GM21447 (cell line): ENCODE data around the gene SUCO.
"Not testable (repeated sequence)": the region's sequence is repeated elsewhere in the genome, so short reads cannot be mapped to it uniquely, and the experiment has no call there.

Experiments
- ATAC-seq: cut with Tn5 transposase; IDR thresholded peaks from one replicate; pipeline ENCODE4 v1.9.1; 2021; ENCODE audit not compliant: unreplicated experiment

Gene SUCO

GRCh38 chr1:172605641-172606040, 72.7 kb downstream of the SUCO start:
- no peak for ATAC-seq

DNA sequence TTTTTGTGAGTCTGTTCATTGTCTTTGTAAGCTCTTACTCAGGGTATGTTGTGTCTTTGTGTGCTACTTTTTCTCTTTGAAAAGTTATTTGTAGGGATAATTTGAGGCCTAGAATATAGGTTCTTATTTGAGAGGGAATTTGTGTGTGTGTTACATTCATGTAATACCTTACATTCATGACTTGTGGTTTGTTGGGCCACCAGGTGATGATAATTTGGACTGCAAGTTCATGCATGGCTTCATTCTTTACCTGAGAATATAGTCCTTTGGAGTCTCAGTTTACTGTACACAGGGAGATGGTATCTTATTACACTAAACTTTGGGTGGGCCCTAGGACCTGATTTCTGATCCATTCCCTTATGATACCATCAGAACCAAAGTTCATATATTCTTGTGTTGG, 74.2 kb downstream of the SUCO start:
- no peak for ATAC-seq

DNA sequence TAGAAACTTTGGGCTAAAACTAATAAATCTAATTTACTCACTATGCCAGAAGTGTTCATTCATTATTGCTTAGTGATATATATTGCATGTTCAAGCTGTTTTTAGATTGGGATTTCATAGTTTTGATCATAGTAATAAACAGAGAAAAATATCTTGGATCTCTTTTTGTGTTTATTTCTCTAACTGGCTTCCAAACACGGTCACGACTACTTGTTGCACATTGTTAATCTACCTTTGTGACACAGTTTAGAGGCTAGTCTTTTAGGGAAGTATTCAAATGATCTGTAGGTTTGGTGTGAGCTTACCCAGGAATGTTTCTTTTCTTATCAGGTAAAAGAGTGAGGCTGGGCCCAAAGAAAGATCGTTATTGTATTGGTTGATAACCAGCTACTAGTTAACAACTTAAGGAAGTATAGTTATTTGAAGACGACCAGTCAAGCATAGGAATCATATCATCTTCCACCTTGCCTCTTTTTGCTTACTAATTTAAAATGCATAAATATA, 75.2 kb downstream of the SUCO start:
- no peak for ATAC-seq

- no peak for ATAC-seq
These were observed 76.6 kb downstream of the SUCO start for GRCh38 chr1:172609528-172609927.

DNA sequence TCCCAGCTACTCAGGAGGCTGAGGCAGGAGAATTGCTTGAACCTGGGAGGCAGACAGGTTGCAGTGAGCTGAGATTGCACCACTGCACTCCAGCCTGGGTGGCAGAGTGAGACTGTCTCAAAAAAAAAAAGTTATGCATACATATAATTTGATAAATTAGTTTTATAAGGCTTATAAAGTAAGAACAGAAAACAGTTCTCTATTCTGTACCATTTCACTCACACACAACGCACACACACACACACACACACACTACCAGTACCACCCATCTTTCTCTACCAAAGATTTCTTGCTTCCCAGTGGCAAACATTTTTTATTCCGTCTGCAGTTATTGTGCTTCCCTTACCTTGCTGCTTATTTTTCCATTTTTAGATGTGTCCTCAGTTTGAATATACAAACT, 79.5 kb downstream of the SUCO start:
- no peak for ATAC-seq

DNA sequence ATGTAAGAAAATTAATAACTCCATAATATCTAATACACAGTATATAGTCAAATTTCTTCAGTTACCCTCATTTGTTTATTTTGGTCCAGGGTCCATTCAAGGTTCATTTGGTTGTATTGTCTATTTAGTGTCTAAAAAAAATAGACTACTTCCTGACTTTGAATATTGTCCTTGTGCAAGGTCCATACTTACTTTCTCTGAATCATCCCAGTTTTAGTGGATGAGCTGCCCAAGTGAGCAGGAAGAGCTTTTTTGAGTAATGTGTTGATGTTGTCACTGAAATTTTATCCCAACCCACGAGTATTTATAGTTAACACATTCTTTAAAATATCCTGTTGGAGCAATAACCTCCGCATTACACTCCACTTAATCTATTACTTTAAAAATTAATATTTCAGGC, 80.3 kb downstream of the SUCO start:
- no peak for ATAC-seq

DNA sequence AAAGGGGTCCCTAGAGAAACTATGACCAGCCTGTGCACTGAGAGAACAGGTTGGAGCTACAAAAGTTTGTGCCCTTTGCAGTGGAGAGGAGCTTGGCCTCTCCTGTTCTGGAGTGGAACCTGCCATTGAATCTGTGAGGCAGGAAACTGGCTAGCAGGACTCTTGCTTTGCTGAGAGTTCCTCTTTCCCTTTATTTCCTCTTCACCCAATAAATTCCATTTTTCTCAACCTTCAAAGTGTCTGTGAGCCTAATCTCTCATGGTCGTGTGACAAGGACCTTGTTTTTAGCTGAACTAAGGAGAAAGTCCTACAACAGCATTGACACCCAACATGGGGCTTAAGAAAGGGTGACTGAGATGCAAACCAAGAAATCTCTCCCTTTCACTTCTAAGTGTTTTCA, 83.2 kb downstream of the SUCO start:
- ATAC-seq = no peak

DNA sequence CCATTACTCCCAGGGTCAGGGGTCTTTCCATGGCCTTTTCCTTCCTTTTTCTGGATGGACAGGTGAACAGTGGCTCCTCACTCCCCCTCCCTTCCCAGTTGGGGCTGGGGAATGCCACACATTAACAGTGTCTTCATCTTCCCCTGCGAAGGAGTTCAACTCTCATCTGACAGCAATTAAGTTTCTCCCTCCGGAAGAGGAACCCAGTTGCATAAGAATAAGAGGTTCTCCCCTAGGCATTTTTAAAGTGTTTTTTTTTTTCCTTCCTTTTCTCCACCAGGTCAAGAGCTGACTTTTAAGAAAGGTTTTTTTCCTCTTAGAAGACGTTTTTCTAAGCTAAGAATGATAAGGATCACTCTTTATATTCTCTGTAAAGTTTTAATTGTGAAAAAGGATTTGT, 83.7 kb downstream of the SUCO start:
- ATAC-seq = no peak

DNA sequence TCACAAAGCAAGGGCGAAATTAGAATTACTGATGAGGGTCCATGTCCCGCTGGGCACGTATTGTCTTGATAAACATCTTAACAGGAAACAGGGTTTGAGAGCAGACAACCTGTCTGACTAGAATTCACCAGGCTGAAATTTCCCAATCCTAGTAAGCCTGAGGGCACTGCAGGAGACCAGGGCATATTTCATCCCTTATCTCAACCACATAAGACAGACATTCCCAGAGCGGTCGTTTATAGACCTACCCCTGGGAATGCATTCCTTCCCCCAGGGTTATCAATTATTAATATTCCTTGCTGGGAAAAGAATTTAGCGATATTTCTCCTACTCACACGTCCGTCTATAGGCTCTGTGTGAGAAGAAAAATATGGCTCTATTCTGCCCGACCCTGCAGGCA, 87.7 kb downstream of the SUCO start:
- ATAC-seq = not testable (repeated sequence)

DNA sequence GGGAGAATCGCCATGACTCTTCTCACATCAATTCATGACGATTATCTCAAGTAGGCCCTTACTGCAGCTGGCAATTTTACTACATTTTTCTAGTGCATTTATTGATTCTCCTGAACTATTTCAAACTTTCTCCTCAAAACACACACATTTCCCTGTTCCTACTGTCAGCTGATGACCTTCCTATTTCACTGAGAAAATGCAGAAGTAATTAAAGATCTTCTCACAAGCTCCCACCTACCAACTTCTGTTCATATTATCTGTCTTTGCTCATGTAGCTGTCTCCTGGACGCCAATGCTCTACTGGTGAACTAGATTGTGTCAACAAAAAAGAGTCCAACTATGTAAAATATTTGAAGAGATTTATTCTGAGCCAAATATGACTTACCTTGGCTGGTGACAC, 89.6 kb downstream of the SUCO start:
- no peak for ATAC-seq

DNA sequence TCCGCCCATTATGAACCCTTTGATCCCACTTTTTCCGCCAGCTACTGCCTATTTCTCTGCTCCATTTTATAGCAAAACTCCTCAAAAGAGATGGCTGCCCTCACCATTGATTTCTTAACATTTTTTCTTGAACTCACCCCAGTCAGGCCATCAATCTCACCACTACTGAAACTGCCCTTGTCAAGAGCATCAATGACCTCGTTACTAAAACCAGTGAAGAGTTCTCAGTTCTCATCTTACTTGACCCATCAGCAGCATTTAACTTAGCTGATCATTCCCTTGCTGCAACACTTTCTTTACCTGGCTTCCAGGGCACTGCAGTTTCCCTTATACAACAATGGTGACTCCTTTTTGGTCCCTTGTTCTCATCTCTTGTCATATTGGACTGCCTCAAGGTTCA, 90.8 kb downstream of the SUCO start:
- ATAC-seq = no peak

DNA sequence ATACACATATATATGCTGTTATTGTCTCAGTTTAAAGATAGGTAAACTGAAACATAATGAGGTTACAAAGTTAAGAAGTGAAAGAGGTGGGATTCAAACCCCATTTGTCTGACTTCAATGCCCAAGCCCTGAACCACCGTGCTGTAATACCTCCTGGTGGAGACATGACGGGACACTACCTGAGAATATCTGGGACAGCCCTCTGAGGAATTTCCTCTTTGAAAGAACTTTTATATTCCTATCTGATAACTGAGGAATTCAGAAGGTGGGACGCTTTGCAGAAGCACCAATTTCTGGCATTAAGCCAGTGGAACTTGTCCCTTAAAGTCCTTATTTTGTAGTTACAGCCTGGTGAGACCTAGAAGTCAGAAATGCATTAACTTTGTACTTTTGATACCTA, 93.9 kb downstream of the SUCO start:
- ATAC-seq = no peak

DNA sequence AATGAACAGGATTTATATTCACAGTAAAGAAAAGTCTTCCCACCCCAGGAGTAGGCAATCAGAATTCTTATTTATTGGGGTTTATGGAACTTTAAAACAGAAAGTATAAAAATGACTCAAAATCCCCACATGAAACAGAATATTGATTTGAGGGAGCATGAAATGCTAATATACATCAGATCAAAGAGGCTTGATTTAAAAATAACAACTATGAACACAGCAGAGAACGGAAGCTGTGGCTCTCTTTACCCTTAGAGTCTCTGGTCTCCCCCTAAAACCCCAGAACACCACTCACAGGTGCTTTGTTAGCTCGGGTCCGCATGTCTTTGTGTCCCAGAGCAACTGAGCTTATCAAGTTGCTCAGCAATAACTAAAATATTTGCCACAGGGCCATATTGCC, 94.8 kb downstream of the SUCO start:
- no peak for ATAC-seq

DNA sequence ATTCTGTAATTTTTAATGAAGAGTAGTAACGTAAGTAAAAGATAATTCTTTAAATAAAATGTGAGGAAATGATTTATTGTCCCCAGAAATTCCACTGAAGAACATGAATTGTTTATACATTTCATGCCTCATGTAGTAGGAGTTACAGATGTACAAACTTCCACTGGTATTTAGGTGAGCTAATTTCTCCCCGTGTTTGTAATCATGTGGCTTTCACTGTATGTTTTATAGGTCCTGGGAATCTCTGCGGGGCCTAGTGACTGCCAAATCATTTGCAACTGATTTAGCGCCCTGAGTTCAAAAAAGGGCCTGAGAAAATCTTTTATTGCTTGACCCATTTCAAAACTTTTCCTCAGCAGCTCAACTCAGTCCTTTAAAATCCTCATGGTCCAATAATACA, 95.5 kb downstream of the SUCO start:
- ATAC-seq = no peak

DNA sequence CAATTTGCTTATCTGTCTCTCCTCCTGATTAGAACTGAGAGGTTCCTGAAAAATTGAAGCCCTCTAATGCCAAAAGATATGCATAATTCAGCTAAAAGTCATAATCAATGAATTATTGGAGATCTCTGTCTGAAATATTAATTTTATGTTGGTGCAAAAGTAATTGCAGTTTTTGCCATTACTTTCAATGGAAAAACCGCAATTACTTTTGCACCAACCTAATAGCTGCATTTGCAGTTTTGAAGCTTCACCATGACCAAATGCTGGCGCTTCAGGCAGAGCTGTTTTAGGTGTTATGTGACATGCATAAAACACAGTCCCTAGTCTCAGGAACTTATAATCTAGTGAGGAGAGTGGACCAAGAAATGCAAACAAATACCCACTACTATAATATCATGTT, 96.2 kb downstream of the SUCO start:
- ATAC-seq = no peak

GRCh38 chr1:172629638-172630037, 96.7 kb downstream of the SUCO start:
- ATAC-seq = no peak

GRCh38 chr1:172630056-172630818, 97.3 kb downstream of the SUCO start:
- ATAC-seq = no peak

DNA sequence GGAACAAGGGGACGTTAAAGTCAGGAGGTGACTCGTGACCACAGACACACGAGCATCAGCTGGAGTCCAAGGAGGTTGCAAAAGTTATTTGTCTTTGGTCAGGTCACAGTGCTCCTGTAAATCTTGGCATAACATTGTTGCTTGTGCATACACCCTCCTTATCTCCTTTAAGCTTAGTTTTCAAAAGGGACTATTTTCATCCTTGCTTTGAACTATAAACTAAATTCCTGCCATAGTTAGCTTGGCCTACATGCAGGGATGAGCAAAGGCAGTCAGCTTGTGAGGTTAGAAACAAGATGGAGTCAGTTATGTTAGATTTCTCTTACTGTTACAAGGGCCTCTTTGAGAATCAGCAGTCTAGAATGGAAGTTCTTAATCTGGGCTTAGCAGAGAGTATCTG, 97.9 kb downstream of the SUCO start:
- ATAC-seq = no peak

DNA sequence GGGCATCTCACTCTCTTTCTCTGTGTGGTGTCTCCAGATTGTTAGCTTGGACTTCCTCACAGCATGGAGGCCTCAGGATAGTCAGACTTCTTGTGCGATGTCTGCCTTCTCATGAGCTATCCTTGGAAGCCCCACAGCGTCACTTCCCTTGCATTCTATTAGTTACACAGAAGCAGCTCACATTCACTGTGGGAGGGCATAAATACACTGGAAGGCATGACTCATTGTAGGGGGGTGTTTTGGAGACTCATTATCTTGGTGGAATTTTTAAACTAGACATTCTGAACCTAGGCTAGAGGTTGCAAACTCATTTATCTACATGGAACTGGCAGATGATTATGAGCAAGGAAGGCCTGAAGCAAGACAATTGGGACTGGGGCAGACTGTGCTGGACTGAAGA, 104.6 kb downstream of the SUCO start:
- ATAC-seq = no peak

- ATAC-seq = no peak
These were observed 105.3 kb downstream of the SUCO start for GRCh38 chr1:172638249-172638648.

DNA sequence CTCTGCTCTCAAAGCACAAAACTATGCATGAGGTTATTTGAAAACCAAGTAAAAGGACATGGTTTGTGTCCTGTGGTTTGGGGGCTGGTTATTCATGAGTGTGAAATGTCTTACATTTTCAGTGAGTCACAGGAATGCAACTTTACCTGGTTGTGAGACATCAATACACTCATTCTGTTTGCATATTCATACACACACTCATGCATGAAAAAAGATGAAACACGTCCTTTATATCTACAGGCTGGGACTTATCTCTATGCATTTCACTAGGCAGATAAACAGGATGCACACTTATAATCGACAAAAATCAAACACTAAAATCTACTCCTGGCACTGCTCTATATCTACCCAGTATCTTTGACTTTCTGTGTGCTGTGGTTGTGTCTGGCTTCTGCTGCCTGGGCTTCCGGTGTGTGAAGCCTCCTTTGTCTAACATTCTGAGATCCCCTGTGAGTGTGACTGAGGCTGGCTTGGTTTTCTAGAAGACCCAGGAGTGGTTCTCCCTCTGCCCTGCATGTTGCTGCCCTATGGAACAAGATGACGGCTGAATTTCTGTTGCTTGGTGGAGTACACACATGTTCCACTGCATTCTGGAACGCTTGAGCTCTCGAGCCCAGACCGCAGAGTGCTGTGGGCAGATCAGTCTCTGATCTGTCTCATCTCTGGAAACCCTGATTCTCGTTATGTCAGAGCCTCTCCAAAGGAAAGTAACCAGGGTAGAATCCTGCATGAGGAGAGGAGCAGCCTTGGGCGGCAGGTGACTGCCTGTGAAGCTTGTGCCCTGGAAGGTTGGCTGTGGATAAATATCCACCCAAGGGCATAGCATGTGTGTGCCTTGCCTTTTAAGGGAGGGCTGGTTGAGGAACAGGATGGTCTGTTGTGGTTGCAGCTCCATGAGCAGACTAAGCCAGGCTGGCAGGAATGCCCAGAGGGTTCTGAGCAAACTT, 106.2 kb downstream of the SUCO start:
- ATAC-seq = peak; percentile 73

- no peak for ATAC-seq
These were observed 107.2 kb downstream of the SUCO start for GRCh38 chr1:172640111-172640510.
